Fibroblast of skin of left quadriceps (primary cell): ENCODE data around the gene PHF14.
"Not testable (repeated sequence)": the region's sequence is repeated elsewhere in the genome, so short reads cannot be mapped to it uniquely, and the experiment has no call there.

Source experiments
- DNase-seq, 2 experiments: peaks; one replicate each; pipeline ENCODE4 v3.0.0-alpha.2; 2013; ENCODE audit warnings: low read depth in 2 of 2

The PHF14 gene, protein sequence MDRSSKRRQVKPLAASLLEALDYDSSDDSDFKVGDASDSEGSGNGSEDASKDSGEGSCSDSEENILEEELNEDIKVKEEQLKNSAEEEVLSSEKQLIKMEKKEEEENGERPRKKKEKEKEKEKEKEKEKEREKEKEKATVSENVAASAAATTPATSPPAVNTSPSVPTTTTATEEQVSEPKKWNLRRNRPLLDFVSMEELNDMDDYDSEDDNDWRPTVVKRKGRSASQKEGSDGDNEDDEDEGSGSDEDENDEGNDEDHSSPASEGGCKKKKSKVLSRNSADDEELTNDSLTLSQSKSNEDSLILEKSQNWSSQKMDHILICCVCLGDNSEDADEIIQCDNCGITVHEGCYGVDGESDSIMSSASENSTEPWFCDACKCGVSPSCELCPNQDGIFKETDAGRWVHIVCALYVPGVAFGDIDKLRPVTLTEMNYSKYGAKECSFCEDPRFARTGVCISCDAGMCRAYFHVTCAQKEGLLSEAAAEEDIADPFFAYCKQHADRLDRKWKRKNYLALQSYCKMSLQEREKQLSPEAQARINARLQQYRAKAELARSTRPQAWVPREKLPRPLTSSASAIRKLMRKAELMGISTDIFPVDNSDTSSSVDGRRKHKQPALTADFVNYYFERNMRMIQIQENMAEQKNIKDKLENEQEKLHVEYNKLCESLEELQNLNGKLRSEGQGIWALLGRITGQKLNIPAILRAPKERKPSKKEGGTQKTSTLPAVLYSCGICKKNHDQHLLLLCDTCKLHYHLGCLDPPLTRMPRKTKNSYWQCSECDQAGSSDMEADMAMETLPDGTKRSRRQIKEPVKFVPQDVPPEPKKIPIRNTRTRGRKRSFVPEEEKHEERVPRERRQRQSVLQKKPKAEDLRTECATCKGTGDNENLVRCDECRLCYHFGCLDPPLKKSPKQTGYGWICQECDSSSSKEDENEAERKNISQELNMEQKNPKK

GRCh38 chr7:10973061-10973941 is at the start of gene PHF14:
PHF14 (plus strand) TSS chr7:10973872; CDS start chr7:10974324, 452 bp downstream.
- peak; percentile 92 for DNase-seq

DNA sequence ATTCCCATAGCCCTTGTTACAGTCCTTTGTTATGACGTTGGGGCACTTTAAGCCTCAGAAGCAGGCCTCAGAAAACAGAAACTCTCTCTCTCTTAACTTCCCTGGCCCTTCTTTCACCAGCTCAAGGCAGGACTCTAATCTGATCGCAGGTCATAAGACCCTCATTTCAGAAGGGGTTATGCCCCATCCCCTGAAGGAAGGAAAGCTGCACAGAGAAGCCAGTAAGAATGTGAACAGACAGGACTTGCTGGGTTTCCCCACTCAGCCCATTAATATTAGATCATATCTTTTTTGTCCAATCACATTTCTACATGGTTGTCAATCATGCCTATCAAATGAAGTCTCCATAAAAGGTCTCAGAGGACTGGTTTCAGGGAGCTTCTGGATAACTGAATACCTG is 49.3 kb upstream of the PHF14 start:
- no peak for DNase-seq

GRCh38 chr7:10928203-10928602 is 45.5 kb upstream of the PHF14 start:
- not testable (repeated sequence) for DNase-seq

DNA sequence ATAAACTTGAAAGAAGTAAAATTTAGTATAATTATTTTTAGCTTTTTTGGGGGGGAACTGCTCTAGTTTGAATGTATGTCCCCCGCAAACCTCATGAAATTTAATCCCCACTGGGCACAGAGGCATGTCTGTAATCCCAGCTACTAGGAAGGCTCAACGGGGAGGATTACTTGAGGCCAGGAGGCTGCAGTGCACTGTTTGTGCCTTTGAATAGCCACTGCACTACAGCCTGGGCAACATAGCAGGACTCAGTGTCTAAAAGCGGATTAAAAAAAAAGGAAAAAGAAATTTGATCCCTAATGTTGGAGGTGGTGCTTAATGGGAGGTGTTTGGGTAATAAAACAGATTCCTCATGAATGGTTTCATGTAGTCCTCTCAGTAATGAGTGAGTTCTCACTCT is 43.1 kb upstream of the PHF14 start:
- DNase-seq, result no peak

- no peak for DNase-seq
Observed at GRCh38 chr7:10931161-10931560, 42.5 kb upstream of the PHF14 start.

DNA sequence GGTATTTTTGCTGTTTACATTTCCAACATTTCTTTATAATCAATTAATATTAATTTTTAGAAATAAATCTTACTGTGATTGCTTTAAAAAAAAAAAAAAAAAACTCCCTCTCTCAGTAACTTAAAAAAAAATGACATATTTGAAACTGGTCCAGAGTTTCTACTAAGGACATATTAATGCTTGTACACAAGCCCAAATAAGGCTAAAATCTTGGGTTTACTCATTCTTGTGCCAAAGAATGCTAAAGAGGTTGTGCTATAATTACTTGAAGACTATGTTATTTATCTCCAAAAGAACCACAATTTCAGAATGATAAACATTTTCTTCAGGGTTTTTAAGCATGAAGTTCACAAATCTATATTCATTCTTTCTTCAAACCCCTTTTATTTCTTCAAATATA is 39.4 kb upstream of the PHF14 start:
- DNase-seq, result peak; percentile 54 to 60

DNA sequence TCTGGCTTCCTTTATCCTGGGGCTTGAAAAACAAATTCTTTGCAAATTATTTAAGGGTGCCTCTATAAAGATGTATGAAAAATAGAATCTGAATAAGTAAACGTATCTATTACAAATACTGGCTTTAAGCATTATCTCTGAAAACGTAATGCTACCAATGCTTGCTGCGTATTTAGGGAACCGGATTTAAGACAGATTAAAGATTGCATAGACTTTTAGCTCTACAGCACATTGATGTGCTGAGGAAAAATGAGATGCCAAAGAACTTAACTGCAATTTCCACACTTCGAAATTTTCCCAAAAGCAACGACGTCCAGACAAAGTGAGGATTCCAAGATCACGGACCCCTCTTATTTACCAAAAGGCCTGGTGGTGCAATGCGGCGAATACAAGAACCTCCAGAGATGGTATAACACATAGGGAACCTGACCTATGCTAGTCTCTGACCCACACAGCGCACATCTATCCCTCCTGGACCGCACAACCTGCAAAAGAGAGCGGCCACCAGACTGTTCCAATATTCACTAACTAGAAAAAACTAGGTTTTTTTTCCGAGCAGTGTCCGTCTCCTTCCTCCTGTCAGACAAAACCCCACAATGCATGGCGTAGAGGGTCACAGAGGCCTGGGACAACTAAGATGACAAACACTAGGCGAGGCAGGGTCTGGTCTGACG is 34.3 kb upstream of the PHF14 start:
- DNase-seq, result no peak

DNA sequence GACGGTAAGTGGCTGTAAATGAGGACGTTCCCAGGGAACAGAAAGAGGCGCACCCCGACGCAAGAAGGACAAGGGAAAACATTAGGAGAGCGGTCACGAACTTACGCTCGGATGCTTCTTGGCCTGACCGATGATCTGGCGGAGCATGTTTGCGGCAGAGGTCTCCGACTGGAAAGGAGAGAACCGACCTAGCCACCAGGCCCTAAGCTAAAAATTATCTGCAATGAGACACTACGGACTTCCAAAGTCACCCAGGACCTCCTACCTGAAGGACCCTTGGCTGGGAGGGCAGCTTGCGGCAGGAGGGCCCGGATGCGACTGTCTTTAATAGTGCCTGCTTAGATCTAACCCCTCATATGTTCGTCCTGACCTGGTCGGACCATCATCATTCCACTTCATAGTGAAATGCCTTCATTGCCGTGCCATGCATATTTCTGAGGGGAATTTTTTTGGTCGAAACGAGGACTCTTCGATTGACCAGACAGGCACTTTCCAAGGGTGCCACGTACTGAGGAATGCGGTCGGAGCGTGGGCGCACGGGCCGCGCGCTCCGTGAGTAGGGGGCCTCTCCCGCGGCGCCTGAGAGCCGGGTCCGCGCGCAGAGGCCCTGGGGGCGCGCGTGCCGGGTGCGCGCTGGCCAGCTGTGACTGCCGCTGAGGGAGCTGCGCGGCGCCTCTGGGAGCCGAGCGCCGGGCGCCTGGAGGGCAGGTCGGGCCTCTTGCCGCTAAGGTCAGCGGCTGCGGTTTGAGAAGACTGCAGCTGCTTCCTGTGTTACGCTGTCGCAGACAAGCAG is 33.6 kb upstream of the PHF14 start:
- DNase-seq, result peak; percentile 92 to 93

DNA sequence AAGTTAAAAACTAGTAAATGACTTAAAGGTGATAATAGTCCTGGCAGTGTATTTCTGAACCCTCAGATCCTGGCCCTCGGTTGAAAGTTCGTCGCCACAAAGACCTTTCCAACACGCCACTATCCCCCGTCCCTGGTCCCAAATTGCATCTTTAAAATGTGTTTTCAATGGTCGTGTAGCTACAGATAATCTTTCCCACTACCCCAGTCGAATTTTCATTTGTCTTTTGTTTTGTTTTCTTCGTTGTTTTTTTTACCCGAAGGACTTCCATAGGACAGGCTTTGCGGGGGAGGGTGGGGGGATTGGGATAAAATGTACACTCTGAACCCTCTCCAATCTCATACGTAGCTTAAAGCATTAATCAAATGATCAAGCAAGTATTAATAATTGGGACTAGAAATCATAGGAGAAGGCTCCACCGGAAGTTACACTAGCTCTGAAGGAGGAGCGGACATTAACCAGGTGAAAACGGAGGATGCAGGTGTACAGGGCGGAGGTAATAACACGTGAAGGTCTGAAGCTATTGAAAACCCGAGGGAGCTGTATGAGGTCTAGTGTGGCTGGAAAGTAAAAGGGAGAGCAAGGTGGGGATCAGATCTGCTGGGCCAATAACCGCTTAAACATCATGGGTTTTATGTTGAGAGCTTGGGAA is 32.8 kb upstream of the PHF14 start:
- no peak for DNase-seq

GRCh38 chr7:10950494-10950893 is 23.2 kb upstream of the PHF14 start:
- no peak for DNase-seq

GRCh38 chr7:10950974-10951578 is 22.6 kb upstream of the PHF14 start:
- not testable (repeated sequence) for DNase-seq

GRCh38 chr7:10952588-10952987 is 21.1 kb upstream of the PHF14 start:
- DNase-seq, result no peak

GRCh38 chr7:10953078-10953750 is 20.5 kb upstream of the PHF14 start:
- not testable (repeated sequence) for DNase-seq

DNA sequence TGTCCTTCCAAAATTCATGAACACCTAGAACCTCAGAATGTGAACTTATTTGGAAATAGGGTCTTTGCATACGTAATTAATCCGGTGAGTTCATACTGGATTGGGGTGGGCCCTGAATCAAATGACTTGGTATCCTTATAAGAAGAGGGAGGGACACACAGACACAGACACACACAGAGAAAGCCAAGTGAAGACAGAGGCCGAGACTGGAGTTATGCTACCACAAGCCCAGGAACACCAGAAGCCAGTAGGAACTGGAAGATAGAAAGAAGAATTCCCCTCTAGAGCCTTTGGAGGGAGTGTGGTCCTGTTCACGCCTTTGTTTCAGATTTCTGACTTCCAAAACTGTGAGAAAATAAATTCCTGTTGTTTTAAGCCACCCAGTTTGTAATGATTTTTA is 17.1 kb upstream of the PHF14 start:
- DNase-seq, result no peak

DNA sequence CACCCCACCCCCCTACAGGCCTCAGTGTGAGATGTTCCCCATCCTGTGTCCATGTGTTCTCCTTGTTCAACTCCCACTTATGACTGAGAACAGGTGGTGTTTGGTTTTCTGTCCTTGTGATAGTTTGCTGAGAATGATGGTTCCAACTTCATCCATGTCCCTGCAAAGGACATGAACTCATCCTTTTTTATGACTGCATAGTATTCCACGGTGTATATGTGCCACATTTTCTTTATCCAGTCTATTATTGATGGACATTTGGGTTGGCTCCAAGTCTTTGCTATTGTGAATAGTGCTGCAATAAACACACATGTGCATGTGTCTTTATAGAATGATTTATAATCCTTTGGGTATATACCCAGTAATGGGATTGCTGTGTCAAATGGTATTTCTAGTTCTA is 13.4 kb upstream of the PHF14 start:
- not testable (repeated sequence) for DNase-seq

- not testable (repeated sequence) for DNase-seq
Observed at GRCh38 chr7:10965016-10965415, 8.7 kb upstream of the PHF14 start.

- no peak for DNase-seq
Observed at GRCh38 chr7:10972174-10972573, 1.5 kb upstream of the PHF14 start.
